Putamen (tissue), 1 donor: ENCODE data around the gene UBE2G2.

Source experiments
- DNase-seq: peaks from one replicate; pipeline ENCODE4 v3.0.0-alpha.2; 2016; ENCODE audit warnings: low spot score

UBE2G2 gene

DNA sequence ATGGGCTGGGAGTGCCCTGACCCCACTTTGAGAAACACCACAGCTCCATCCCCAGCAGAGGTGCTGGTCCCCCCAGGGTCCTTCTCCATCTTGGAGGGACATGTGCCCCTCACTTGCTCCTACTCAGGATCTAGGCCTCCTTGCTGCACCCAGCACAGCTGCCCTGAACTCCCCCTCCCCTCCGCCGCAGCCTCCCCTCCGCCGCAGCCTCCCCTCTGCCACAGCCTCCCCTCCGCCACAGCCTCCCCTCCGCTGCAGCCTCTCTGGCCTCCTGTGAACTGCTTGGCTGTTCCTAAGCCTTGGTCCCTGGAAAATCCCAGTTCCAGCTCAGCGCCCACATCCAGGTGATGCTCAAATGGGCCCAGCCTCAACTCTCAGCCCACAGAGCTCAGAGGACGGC, 74.3 kb downstream of the UBE2G2 start:
- no peak for DNase-seq

GRCh38 chr21:44726826-44727225, 74.8 kb downstream of the UBE2G2 start:
- DNase-seq, result no peak

DNA sequence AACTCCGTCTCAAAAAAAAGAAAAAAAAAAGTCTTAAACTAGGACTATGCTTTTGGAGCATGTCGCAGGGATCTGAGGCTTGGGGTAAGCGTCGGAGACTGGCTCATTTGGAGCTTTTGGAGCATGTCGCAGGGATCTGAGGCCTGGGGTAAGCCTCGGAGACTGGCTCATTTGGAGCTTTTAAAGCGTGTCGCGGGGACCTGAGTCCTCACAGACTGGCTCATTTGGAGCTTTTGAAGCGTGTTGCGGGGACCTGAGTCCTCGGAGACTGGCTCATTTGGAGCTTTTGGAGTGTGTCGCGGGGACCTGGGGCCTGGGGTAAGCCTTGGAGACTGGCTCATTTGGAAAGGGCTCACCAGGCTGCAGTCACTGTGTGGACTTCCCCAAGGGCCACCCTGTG, 76.7 kb downstream of the UBE2G2 start:
- no peak for DNase-seq

- DNase-seq, result no peak
Observed at GRCh38 chr21:44724196-44724595, 77.4 kb downstream of the UBE2G2 start.

DNA sequence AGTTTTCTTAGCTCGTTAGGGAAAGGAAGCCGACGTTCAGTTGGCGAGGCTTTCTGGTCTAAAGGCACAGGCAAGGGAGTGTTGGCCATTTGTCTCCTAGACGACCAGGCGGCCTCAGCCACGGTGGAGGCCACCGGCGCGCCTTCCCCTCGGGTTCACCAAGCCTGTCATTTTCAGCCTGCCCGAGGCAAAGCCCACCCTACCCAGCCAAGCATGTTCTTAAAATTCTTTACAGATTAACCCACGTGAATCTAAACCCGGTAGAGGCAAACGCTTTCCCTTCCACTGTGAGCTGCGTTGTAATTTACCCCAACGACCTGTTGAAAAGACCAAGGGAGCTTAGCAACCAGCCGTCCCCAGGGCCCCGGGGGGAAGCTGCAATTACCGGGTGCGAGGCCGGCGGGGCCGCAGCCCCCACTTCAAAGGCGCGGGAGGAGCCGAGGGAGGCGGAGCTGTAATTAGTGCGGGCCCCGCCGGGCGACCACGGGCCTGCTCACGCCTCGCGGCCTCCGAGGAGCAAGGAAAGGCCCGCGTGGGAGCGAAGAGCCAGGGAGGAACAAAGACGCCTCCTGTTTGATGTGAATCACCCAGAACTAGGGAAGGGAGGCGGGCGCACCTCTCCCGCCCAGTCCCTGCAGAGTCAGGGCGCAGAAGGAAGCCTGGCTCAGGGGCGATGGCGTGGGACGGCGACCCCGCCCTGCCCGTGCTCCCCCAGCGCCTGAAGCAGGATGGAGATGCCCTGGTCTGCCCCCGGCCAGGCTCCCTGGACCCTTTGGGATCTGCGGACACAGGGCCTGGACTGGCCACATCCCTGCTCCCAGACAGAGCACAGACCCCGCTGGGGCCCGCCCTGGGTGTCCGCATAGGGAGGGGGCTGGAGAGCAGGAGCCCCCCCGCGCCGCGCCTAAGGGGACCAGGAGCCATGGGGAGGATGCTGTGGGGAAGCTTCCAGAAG, 78.2 kb downstream of the UBE2G2 start:
- peak; percentile 17 for DNase-seq

GRCh38 chr21:44722731-44723130, 78.9 kb downstream of the UBE2G2 start:
- no peak for DNase-seq

- DNase-seq, result no peak
Observed at GRCh38 chr21:44720170-44720569, 81.5 kb downstream of the UBE2G2 start.
